Breast epithelium (tissue), 3 donors: ENCODE measurements around the gene FGF23.

ENCODE experiments used
- POLR2A ChIP-seq: fragments of 450-650 bp; IDR thresholded peaks from one replicate; pipeline ENCODE4 v1.6.1; 2016; ENCODE audit warnings: antibody characterized with exemption, mild to moderate bottlenecking, moderate library complexity
- POLR2AphosphoS5 ChIP-seq, 3 donors: sonication (generic); formaldehyde crosslinking; IDR thresholded peaks; one replicate each; pipeline ENCODE4 v1.6.1; 2017; ENCODE audit warnings: antibody characterized with exemption in 3 of 3

GRCh38 chr12:4412465-4412864 is 33.0 kb upstream of the FGF23 start:
- TF ChIP-seq POLR2A: no peak
- no peak for TF ChIP-seq POLR2AphosphoS5 (IDR thresholded peaks at IDR 0.05)
